Thymus (tissue), 11 donors: ENCODE results near the gene AFAP1. TPM values are rescaled to one million over a fixed set of nuclear protein-coding genes. Genes with fewer than 3 reads are reported as not detected.

Experiments
- DNase-seq, 9 donors: peaks; one replicate each; pipeline ENCODE4 v3.0.0-alpha.2; 2013; ENCODE audit warnings: low spot score in 9 of 9, low read depth in 6 of 9, missing footprints in 1 of 9
- H3K27ac ChIP-seq, 2 donors: one replicate each; pipeline ENCODE4 v1.5.1; 2013; ENCODE audit warnings: control low read depth in 1 of 2, low read depth in 1 of 2, low read length in 1 of 2, mild to moderate bottlenecking in 1 of 2, moderate library complexity in 1 of 2
- H3K27me3 ChIP-seq, 2 donors: one replicate each; pipeline ENCODE4 v1.5.1; 2013; ENCODE audit warnings: low read length in 1 of 2; ENCODE audit not compliant: control insufficient read depth in 2 of 2, insufficient read depth in 1 of 2
- H3K36me3 ChIP-seq, 2 donors: one replicate each; pipeline ENCODE4 v1.5.1; 2013; ENCODE audit warnings: low read length in 1 of 2, mild to moderate bottlenecking in 1 of 2, moderate library complexity in 1 of 2; ENCODE audit not compliant: control insufficient read depth in 2 of 2, insufficient read depth in 2 of 2
- H3K4me1 ChIP-seq, 2 donors: one replicate each; pipeline ENCODE4 v1.5.1; 2013; ENCODE audit warnings: low read length in 2 of 2; ENCODE audit not compliant: control insufficient read depth in 2 of 2, insufficient read depth in 2 of 2
- H3K4me3 ChIP-seq, 2 donors: one replicate each; pipeline ENCODE4 v1.5.1; 2013; ENCODE audit warnings: low read length in 2 of 2, control low read depth in 1 of 2, mild to moderate bottlenecking in 1 of 2
- H3K9me3 ChIP-seq, 2 donors: one replicate each; pipeline ENCODE4 v1.5.1; 2013; ENCODE audit warnings: low read length in 1 of 2, mild to moderate bottlenecking in 1 of 2; ENCODE audit not compliant: control insufficient read depth in 2 of 2, insufficient read depth in 1 of 2
- WGBS: extraction: QIAGEN DNeasy Blood & Tissue Kit; methylation state at CpG from one replicate; pipeline ENCODE4 v1.1.7; 2013; 5-methylcytosine and 5-hydroxymethylcytosine counted together
- polyA plus RNA-seq: library from polyadenylated mRNA; stranded (reverse); fragments of 200-250 nt; gene quantifications from one replicate; pipeline ENCODE4 v1.2.3, GENCODE V29; 2013
- total RNA-seq: library from RNA; stranded (reverse); fragments of 120-200 nt; gene quantifications from one replicate; pipeline ENCODE4 v1.2.4, GENCODE V29; 2013
- donor health status: healthy.

Gene AFAP1
- total and polyA plus RNA-seq, 2 donors: 3.2 to 4.5 TPM

- Histone ChIP-seq H3K36me3 (no peaks in the 10 kb centered on the region), H3K4me3 (no peak overlapping the region), H3K27ac (no peak overlapping the region), H3K4me1 (no peaks in the 10 kb centered on the region), H3K27me3 (no peaks in the 10 kb centered on the region), H3K9me3 (no peaks in the 10 kb centered on the region)
- WGBS: 86% methylated on average over 13 of the region's 13 CpGs
- DNase-seq: no peak
Observed at GRCh38 chr4:7788694-7789425, 150.8 kb downstream of the AFAP1 start.

- DNase-seq: no peak
- no peaks in the 10 kb centered on the region for H3K9me3 ChIP-seq
- WGBS: 95% methylated on average over 17 of the region's 17 CpGs
- no peaks in the 10 kb centered on the region for H3K27me3 ChIP-seq
- H3K4me1 ChIP-seq: no peaks in the 10 kb centered on the region
- no peak overlapping the region for H3K27ac ChIP-seq
- no peaks in the 10 kb centered on the region for H3K36me3 ChIP-seq
- H3K4me3 ChIP-seq: no peak overlapping the region
Observed at GRCh38 chr4:7788193-7788592, 151.5 kb downstream of the AFAP1 start.

- Histone ChIP-seq H3K4me1 (no peaks in the 10 kb centered on the region), H3K4me3 (no peak overlapping the region), H3K27ac (no peak overlapping the region), H3K27me3 (no peaks in the 10 kb centered on the region), H3K36me3 (no peaks in the 10 kb centered on the region), H3K9me3 (no peaks in the 10 kb centered on the region)
- no peak for DNase-seq
- WGBS: 95% methylated on average over 30 of the region's 30 CpGs
Observed at GRCh38 chr4:7787681-7788141, 151.9 kb downstream of the AFAP1 start.

GRCh38 chr4:7787067-7787466 is 152.6 kb downstream of the AFAP1 start:
- H3K36me3 ChIP-seq: no peaks in the 10 kb centered on the region
- no peak overlapping the region for H3K27ac ChIP-seq
- WGBS: 98% methylated on average over 15 of the region's 15 CpGs
- H3K27me3 ChIP-seq: peaks cover 0 to under 1% of the 10 kb centered on the region in 2 donors
- no peak for DNase-seq
- H3K4me1 ChIP-seq: no peaks in the 10 kb centered on the region
- H3K4me3 ChIP-seq: no peak overlapping the region
- H3K9me3 ChIP-seq: no peaks in the 10 kb centered on the region

DNA sequence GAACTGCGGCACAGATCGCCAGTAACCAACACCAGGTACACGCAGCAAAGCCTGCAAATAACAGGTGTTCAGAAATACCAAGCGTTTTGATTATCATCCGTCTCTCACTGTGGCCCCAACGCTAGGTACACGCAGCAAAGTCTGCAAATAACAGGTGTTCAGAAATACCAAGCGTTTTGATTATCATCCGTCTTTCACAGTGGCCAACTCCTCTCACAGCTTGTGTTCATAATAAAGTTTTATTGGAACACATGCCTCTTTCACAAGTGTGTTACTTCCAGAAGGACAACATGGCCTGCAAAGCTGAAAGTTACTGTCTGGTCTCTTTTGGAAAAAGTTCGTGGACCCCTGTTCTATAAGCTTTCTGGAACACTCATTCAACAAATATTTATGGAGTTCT is 153.1 kb downstream of the AFAP1 start:
- no peaks in the 10 kb centered on the region for H3K36me3 ChIP-seq

GRCh38 chr4:7786040-7786439 is 153.6 kb downstream of the AFAP1 start:
- no peak overlapping the region for H3K27ac ChIP-seq
- no peaks in the 10 kb centered on the region for H3K4me1 ChIP-seq
- DNase-seq: no peak
- no peak overlapping the region for H3K4me3 ChIP-seq
- peaks cover 0 to 2% of the 10 kb centered on the region in 2 donors for H3K27me3 ChIP-seq
- no peaks in the 10 kb centered on the region for H3K36me3 ChIP-seq
- WGBS: 96% methylated on average over 10 of the region's 10 CpGs
- H3K9me3 ChIP-seq: no peaks in the 10 kb centered on the region

More for the DNA sequence above, 153.1 kb downstream of the AFAP1 start:
- Histone ChIP-seq H3K4me3 (no peak overlapping the region), H3K4me1 (no peaks in the 10 kb centered on the region), H3K9me3 (no peaks in the 10 kb centered on the region), H3K27me3 (peaks cover 0 to 2% of the 10 kb centered on the region in 2 donors), H3K27ac (no peak overlapping the region)
- no peak for DNase-seq
- WGBS: 97% methylated on average over 10 of the region's 10 CpGs

GRCh38 chr4:7785017-7785416 is 154.6 kb downstream of the AFAP1 start:
- Histone ChIP-seq H3K27ac (no peak overlapping the region), H3K4me1 (no peaks in the 10 kb centered on the region), H3K9me3 (no peaks in the 10 kb centered on the region), H3K36me3 (no peaks in the 10 kb centered on the region), H3K4me3 (no peak overlapping the region), H3K27me3 (peaks cover 0 to 2% of the 10 kb centered on the region in 2 donors)
- WGBS: 86% methylated on average over 11 of the region's 11 CpGs
- DNase-seq: no peak

DNA sequence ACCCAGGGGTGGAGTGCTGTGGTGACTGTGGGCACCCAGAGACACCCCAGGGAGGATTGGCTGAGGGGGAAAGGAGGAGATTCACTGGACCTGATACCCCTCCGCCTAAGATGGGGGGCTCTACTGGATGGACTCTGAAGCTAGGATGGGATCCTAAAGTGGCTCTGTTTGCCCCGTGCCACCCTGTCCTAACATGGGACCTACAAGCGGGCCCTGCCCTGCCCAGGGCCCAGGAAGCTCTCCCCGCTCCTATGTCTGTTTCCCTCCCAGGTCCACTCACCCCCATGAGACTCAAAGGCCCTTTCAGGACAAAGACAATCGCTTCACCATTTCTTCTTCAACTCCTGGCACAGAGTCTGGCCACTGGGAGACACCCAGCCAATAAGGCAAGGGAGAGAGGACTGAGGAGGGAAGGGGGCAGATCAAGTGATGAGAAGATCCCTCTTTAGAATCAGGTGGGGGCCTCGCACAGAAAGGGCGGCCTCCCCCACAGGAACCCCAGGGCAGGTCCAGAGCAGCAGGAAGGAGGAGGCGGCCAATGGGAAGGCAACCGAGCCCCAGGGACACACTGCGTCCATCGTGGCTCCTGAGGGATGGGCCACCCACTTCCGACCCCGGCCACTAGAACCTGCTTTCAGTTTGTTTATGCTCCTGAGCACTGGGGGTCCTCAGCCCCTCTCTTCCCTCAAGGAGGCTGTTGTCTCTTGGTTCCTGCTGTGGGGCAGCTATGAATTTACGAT is 155.4 kb downstream of the AFAP1 start:
- no peaks in the 10 kb centered on the region for H3K9me3 ChIP-seq
- DNase-seq: no peak
- no peak overlapping the region for H3K27ac ChIP-seq
- no peak overlapping the region for H3K4me3 ChIP-seq
- WGBS: 92% methylated on average over 14 of the region's 14 CpGs
- no peaks in the 10 kb centered on the region for H3K36me3 ChIP-seq
- peaks cover 0 to 2% of the 10 kb centered on the region in 2 donors for H3K27me3 ChIP-seq
- no peaks in the 10 kb centered on the region for H3K4me1 ChIP-seq

GRCh38 chr4:7783541-7783940 is 156.1 kb downstream of the AFAP1 start:
- Histone ChIP-seq H3K27me3 (peaks cover 0 to 2% of the 10 kb centered on the region in 2 donors), H3K4me3 (no peak overlapping the region), H3K9me3 (no peaks in the 10 kb centered on the region), H3K36me3 (no peaks in the 10 kb centered on the region), H3K27ac (no peak overlapping the region), H3K4me1 (no peaks in the 10 kb centered on the region)
- WGBS: 96% methylated on average over 8 of the region's 8 CpGs
- DNase-seq: no peak
